HG03135 (cell line): ENCODE measurements around the gene COTL1.
"Not testable (repeated sequence)": the region's sequence is repeated elsewhere in the genome, so short reads cannot be mapped to it uniquely, and the experiment has no call there.

Experiments
- ATAC-seq: cut with Tn5 transposase; IDR thresholded peaks from one replicate; pipeline ENCODE4 v1.9.1; 2021; ENCODE audit warnings: mild to moderate bottlenecking, moderate library complexity; ENCODE audit not compliant: unreplicated experiment

COTL1 gene

DNA sequence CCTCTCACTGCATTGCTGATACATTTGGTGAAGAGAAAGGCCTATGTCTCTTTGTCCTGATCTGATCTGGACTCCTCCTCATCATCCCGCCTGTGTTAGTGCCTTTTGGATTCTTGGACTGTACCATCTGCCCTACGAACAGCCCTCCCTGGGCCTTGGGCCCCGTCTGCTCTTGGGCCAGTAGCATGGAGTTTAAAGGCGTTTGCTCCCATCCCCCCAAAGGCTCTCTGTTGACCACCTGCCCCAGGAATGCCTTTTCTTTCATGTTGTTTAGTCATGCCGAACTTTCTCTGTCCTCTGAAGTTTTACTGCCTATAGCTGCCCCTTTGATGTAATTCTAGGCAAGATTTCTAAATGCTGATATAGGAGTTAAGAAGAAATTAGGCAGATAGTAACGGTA, 82.5 kb downstream of the COTL1 start:
- no peak for ATAC-seq

DNA sequence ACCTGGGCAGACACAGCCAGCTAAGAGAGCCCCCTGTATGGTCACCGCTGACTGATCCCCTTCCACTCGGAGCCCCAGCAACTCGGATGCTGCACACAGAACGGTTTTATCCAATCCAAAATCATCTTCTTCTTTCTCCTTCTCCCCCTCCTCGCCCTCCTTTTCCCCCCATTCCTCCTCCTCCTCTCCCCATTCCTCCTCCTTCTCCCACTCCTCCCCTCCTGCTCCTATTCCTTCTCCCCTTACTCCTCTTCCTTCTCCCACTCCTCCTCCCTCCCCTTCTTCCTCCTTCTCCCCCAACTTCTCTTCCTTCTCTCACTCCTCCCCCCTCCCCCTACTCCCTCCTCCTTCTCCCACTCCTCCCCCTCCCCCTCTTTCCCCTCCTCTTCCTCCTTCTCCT, 83.1 kb downstream of the COTL1 start:
- ATAC-seq: no peak

DNA sequence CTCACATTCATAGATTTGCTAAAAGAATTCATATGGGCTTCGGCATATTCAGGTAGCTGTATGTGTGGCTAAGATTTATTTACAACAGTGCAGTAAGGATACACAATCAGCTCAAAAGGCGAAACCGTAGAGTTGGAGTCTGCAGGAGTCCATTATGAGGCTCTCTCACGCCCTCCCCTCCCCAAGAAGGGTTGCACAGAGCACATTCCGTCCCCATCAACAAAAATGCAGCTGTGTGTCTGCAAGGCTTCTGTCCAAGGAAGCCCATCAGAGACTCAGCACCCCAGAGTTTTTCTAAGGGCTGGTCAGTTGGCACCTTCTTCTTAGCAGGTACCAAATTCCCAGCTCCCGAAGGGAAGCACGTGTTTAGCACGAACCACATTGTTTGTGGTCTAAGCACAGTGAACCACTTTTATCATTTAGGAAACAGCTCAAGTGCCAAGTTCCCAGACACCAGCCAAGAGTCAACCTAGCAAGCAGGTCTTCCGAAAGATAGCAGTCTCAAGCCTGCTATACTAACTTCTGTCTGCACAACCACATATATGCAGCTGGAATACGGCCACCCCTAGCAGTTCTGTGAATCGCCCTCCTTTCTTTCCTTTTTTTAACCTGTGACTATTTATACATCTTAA, 84.9 kb downstream of the COTL1 start:
- no peak for ATAC-seq

DNA sequence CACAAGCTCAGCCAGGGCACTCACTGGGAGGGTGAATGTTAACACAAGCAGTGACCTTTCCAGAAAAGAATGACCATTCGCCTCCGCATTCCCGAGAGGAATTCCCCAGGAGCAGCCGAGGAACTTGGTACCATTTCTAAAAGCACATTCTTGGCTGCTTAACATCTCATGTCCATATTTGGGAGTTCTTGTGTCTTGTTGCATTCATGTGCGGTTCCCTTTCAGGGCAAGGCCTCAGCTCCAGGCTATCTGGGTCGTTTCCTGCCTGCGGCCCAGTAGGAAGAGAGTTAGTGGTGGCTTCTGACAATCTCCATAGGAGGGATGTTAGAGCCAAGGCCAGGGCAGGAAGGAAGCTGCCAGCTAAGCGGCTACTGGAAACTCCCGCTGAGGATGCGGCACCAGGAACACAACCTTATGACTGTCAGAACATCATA, 85.6 kb downstream of the COTL1 start:
- ATAC-seq: no peak

DNA sequence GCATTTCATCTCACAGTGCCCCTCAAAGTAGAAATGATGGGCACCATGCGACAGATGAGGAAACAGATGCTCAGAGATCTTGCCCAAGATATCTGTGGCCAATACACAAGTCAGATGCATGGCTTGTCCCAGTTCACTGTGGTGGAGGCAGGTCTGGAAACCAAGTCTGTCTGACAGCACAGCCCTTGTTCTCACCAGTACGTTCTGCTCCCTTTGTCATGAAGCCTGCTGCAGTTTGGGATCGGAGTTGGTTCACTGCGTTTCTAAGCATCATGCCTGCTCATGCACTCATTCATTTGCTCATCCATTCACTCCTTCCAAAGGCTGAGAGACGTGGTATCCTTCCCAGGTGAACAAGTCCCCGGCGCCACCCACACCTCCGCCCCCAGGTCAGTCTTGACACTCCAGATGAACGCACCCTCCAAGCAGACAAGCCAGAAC, 86.2 kb downstream of the COTL1 start:
- ATAC-seq: no peak

DNA sequence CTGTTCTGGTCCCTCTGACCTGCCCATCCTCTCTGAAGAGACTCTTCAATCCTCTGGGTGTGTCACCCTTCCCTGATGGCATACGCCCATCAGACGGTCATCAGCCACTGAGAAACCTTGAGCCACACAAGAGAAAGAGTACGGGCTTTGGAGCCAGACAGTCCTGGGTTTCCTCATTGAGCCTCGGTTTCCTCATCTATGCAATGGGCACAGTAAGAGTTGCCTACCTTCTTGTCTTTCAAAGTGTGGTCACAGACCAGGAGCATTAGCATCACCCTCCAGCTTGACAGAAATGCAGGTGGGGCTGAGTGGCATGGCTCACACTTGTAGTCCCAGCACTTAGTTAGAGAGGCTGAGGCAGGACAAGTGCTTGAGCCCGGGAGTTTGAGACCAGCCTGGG, 87.3 kb downstream of the COTL1 start:
- no peak for ATAC-seq

DNA sequence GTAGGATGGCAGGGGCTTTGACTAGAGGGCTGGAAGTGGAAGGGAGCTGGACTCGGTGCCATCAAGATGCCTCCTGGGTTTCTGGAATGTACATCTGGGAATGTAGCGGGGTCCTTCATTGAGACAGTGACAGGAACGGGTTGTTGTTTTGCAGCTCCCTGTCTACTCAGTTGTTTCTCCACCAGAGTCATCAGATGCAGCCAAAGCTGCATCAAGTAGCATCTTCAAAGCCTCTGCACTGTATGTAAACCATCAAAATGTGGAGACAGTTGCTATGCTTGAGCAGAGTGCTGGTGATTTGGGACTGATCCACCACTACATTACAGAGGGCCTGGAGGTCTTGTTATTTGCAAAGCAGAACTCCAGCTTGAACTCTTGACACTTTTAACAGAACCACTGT, 88.3 kb downstream of the COTL1 start:
- no peak for ATAC-seq

DNA sequence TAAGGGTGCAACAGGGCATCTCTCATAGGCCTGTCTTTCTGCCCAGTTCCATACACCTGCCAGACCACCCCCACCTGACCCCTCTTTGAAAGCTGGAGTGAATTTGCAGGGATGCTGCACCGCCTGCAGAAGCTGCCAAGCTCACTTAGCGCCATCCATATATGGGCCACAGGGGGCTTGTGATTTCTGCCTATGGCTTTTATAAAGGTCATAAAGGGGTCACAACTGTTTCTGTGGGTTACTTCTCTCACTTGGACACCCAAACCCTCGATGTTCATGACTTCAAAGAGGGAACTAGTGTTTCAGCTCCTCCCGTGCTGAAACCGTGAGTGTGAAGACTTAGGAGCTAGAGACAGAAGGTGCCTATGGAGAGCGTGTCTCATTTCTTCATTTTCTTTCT, 89.6 kb downstream of the COTL1 start:
- no peak for ATAC-seq

DNA sequence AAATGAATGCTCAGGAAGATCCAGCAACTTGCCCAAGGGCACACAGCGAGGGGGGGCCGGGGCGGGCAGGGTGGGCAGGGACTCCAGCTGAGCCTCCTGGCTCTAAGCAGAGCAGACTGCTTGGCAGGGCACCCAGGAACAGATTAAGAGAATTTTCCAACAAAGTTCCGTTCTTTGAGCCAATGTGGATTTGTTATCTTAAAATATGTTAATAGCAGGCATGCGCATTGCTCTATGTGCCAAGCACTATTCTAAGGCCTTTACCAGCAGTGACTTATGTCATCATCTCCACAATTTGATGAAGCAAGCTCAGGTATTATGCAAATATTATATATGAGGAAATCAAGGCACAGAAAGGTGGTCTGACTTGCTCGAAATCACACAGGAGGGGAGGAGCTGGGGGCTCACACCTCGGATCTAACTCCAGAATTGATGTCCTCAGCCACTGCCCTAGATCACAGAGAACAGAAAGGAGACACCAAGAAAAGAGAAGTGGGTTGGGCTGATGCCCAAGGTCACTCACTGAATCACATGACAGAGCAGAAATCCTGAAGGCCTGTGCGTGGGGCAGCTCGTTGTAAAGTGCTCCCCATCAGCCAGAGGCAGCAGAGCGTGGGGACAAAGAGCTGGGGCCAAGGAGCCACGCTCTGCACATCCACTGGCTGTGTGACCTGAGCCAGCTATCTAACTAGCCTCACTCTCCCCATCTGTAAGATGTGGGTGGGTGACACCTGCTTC, 90.2 kb downstream of the COTL1 start:
- no peak for ATAC-seq

DNA sequence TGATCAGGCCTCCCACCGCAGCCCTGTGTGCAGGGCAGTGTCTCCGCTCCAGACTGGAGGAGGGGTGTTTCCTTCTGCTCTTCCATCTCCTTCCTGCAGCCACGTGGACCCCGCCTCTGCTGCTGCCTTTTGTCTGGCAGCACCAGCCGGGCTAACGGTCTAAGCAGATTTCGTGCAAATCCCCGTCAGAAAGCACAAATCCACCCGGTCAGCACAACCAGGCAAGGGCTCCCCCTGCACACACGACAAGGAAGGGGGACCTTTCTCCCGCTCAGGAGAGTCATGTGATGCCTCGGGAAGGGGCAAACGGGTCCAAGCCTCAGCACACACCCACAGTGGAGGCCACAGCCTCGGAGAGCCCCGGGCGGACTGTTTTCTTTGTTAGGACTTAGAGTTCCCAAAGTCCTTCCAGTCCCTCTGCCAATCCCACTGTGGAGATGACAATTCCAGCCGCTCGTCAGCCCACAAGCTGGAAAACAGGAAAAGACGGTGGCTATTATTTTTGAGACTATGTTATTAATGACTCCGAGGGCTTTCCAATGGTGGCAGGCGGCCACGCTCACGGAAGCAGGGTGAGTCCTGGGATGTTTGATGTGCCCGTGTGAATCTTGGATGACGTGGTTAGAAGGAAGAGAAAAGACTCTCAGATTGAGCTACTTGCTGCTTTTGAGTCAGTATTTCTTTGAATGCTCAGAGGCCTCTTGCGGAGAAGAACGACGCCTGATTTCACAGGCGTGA, 90.9 kb downstream of the COTL1 start:
- no peak for ATAC-seq

DNA sequence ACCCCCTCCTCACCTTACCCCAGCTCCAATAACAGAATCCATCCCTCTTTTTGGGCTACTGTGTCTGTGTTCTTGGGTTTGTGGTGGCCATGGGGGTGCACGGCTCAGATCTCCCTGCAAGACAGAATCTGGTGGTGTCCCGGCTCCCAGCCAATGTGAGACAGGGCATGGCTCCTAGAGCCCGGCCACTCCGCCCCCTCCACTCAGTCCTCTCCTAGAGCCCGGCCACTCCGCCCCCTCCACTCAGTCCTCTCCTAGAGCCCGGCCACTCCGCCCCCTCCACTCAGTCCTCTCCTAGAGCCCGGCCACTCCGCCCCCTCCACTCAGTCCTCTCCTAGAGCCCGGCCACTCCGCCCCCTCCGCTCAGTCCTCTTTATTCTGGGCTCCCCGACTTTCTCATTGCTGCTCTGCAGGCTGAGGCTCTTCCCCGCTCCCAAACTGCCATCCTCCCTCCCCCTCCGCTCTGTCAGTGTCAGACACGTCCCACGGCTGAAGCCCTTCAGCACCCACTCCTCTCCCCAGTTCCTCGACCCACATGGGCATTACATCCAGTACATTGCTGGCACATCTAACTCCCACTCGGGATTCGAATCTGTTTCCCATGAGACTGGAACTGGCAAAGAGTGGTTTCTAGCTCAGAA, 92.8 kb downstream of the COTL1 start:
- not testable (repeated sequence) for ATAC-seq

DNA sequence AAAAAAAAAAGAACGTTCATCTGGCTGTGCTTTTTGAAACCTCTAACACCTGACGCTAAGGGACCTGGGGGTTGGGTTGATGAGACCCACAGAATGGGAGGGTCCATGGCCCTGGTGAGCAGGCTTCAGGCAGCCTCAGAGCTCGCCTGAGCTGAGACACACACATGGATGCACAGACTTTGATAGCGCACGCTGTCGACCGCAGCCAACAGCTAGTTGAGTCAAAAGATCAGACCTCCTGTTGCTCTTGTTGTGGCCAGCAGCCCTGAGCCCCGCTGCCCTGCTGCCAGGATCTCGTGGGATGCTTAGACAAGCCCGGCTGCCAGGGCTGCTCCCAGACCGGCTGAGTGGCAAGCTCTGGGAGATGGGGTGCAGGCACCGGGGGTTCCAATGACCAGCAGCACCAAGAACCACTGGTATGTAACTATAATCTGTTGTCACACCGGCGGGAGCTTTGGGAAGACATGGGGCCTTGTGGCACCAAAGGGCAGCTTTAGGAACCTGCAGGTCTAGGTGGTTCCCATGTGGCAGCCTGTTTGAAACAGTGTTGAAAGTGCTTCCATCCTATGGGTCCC, 93.4 kb downstream of the COTL1 start:
- no peak for ATAC-seq

DNA sequence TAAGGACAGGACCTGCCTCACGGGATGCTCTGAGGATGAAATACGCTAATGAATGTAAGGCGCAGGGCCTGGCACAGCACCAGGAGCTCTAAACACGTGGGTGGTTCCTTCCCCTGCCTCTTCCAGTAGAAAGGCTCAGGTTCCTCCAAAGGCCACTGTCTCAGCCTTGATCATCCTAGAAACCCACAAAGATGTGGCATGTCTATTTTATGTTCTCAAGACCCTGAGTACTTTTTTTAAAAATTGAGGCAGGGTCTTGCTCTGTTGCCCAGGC, 96.4 kb downstream of the COTL1 start:
- ATAC-seq: no peak

DNA sequence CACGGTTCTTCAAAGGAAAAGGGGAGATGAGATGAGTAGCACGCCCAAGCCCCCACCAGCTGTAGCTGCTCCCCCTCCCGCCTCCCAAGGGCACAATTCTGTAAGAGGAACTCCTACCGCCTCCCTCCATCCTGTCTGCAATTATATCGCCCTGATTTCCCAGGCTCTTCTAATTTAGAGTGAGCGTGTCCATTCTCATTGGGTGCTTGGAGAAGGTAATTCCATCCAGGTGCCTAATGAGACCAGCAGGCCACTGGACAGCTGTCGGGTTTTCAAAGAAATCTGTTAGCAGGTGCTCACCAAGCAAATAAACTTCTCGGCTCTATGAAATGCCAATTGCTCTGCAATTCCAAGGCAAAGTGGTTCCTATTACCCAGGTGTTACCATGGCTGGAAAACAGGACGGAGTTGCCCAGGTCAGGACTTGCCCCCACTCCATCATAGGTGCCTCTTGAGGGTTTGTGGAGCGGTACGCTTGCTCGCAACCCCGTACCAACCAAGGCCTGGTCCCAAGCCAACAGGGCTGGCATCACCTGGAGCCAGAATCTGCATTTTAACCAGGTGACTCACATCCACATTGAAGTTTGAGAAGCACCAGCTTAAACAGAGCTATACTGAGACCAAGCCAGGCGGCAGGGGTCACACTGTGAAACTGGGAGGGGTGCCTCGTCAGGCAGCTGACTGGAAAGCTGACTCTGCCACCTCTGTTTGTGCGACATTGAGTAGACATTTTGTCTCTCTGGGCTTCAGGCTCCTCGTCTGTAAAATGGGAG, 97.0 kb downstream of the COTL1 start:
- no peak for ATAC-seq

DNA sequence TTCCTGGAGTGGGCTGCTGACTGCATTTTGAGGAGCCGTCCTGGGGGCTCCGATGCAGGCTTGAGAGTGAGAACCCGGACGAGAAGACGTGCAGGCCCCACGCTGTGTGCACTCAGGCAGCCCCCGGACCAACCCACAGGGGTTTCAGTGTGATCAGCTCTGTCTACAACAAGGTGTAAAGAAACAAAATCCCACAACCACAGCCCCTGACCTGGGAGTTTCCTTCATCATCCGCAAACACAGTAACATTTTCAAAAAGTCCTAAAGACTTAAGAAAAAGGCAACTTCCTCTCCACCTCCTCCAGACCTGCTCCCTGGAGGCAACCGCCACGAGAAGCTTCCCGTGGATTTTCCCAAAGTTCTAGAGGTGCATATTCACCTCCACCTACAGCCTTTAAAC, 98.0 kb downstream of the COTL1 start:
- ATAC-seq: no peak

DNA sequence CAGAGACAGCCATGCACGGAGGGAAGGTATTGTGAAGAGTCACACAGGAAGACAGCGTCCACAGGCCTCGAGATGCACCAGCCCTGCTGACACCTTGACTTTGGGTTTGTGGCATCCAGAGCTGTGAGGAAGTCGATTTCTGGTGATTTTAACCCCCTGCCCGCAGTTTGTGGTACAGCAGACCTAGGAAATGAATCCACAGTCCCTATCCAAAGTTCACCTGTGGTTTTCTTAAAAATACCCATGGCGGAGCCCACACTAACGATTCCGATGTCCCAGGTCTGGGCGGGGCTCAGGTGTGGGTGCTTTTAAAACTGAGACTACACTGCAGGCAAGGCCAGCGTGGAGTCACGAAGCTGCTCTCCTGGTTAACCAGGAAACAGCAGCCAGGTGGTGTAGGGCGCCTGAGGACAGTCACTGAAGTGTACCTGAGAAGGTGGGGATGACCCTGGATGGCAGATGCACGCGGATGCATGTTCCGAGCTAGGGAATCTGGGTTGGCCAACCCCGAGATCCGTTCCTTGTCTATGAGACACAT, 99.0 kb downstream of the COTL1 start:
- no peak for ATAC-seq

DNA sequence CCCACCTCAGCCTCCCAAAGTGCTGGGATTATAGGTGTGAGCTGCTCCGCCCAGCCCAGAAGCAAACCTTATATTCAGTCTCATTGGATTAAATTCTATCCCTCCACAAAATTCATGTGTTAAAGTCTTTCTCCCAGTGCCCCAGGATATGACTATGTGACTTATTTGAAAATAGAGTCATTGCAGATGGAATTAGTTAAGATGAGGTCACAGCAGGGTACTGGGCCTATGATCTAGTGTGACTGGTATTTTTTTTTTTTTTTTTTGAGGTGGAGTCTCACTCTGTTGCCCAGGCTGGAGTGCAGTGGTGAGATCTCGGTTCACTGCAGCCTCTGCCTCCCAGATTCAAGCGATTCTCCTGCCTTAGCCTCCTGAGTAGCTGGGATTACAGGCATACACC, 99.7 kb downstream of the COTL1 start:
- not testable (repeated sequence) for ATAC-seq

DNA sequence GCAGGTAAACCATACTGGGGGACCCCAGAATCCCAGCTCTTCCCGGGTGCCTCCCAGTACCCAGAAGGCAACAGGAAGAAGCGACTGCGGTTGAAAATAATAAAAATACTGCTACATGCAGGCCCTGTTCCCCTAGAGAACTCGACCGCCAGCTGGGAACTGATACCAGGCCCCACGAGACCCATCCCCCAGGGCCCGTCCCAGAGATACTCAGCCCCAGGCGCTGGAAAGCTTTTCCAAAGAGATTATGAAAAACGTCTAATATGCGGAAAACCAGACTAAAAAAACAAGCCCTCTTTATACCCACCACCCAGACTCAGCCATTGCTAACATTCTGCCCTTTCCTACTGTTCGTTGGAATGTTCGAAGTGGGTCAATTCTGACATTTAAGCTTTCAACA, 100.5 kb downstream of the COTL1 start:
- no peak for ATAC-seq
